Progenitor cell of endocrine pancreas (in vitro differentiated cells): Measurements from ENCODE around the gene SLC20A1. TPM values are rescaled to one million over a fixed set of nuclear protein-coding genes. Genes with fewer than 3 reads are reported as not detected.
A peak's percentile ranks its signal among the peaks of the same experiment; 100 is the strongest.

ENCODE experiments used
- DNase-seq: peaks from one replicate; pipeline ENCODE4 v3.0.0; 2021; ENCODE audit warnings: low spot score; ENCODE audit not compliant: unreplicated experiment
- H3K27ac Mint-ChIP-seq: 2 replicates; pipeline ENCODE4 v1.8.0; 2021; ENCODE audit warnings: mild to moderate bottlenecking, moderate library complexity, mixed read lengths
- H3K27me3 Mint-ChIP-seq: 2 replicates; pipeline ENCODE4 v1.8.0; 2021; ENCODE audit warnings: mixed read lengths
- H3K36me3 Mint-ChIP-seq: 2 replicates; pipeline ENCODE4 v1.8.0; 2022; ENCODE audit warnings: mixed read lengths; ENCODE audit not compliant: insufficient read depth
- H3K4me1 Mint-ChIP-seq: 2 replicates; pipeline ENCODE4 v1.8.0; 2021; ENCODE audit warnings: low read depth, mixed read lengths
- H3K4me3 Mint-ChIP-seq: 2 replicates; pipeline ENCODE4 v1.8.0; 2021; ENCODE audit warnings: low read depth, mild to moderate bottlenecking, moderate library complexity, mixed read lengths
- H3K9me3 Mint-ChIP-seq: 2 replicates; pipeline ENCODE4 v1.8.0; 2021; ENCODE audit warnings: low read depth, mixed read lengths
- total RNA-seq: library from RNA; stranded (reverse); gene quantifications from 2 replicates; pipeline ENCODE4 v1.2.1, GENCODE V29; 2021
- TF ChIP-seq, protein P1 (sequence below): fragments of 200-600 bp; sonication (generic); IDR thresholded peaks from one replicate; pipeline ENCODE4 v1.5.0; 2021; ENCODE audit warnings: antibody characterized with exemption, mild to moderate bottlenecking; ENCODE audit not compliant: unreplicated experiment

Gene SLC20A1
- total RNA-seq, 1 donor from 2014 or later: 56.0 TPM

DNA sequence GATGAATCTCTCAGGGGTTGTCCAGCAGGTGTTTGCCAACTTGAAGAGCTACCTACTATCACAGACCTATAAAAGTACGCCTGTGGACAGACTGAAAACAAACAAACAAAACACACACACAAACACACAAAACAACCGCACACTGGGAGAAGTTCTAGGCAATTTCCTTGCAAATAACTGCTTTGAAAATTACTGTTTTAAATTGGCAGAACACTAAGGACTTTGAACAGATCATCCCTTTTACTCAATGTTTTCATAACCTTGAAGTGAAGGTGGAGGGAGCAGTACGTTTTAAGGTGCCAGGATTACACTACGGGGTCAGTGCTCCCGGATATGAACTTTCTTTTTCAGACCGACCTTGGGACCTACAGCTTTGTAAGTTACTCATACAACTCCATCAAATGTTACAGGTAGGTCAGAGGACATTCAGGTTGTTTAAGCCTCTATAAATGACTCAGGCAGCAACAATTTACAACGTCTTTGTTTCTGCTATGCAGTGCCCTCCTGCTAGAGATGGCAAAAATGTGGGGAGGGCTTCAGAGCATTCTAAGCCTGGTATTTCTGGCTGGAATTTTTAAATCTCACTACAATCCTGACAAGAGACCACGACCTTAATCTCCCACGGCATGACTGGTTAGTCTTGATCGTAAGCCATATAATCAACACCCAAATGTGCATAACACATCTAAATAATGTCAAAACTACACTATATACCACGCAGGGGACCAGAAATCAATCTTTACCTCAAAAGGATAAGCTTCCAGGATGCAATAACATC lies 1.4 kb upstream of the SLC20A1 start:
- Mint-ChIP-seq H3K36me3 (peaks cover 10% of the 10 kb centered on the region), H3K9me3 (no peaks in the 10 kb centered on the region), H3K4me1 (peaks cover 10% of the 10 kb centered on the region), H3K27ac (peak overlapping the region; percentile 47), H3K4me3 (peak overlapping the region; percentile 71), H3K27me3 (peaks cover 38% of the 10 kb centered on the region)
- no peak for DNase-seq
- TF ChIP-seq, protein P1, sequence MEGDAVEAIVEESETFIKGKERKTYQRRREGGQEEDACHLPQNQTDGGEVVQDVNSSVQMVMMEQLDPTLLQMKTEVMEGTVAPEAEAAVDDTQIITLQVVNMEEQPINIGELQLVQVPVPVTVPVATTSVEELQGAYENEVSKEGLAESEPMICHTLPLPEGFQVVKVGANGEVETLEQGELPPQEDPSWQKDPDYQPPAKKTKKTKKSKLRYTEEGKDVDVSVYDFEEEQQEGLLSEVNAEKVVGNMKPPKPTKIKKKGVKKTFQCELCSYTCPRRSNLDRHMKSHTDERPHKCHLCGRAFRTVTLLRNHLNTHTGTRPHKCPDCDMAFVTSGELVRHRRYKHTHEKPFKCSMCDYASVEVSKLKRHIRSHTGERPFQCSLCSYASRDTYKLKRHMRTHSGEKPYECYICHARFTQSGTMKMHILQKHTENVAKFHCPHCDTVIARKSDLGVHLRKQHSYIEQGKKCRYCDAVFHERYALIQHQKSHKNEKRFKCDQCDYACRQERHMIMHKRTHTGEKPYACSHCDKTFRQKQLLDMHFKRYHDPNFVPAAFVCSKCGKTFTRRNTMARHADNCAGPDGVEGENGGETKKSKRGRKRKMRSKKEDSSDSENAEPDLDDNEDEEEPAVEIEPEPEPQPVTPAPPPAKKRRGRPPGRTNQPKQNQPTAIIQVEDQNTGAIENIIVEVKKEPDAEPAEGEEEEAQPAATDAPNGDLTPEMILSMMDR: no peak

DNA sequence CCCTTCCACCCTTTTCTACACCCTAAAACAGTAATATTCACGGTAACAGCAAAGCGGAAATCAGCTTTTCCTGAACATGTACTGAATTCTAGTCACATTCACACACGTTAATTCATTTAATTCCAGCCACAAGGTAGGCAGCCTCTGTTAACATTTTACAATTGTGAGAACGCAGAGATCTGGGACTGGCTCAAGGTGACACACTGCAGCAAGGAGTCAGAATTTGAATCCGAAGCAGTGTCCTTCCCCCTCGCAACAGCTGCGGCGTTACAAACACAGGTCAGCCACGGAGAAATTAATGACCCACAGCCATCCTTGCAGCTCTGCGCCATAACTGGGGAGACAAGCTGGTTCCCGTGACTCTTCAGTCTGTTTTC lies 818 bp upstream of the SLC20A1 start:
- Mint-ChIP-seq H3K27ac (peak overlapping the region; percentile 42), H3K27me3 (peaks cover 38% of the 10 kb centered on the region), H3K4me1 (peaks cover 10% of the 10 kb centered on the region), H3K9me3 (no peaks in the 10 kb centered on the region), H3K36me3 (peaks cover 11% of the 10 kb centered on the region), H3K4me3 (peak overlapping the region; percentile 71)
- DNase-seq: no peak
- TF ChIP-seq, protein P1: no peak

DNA sequence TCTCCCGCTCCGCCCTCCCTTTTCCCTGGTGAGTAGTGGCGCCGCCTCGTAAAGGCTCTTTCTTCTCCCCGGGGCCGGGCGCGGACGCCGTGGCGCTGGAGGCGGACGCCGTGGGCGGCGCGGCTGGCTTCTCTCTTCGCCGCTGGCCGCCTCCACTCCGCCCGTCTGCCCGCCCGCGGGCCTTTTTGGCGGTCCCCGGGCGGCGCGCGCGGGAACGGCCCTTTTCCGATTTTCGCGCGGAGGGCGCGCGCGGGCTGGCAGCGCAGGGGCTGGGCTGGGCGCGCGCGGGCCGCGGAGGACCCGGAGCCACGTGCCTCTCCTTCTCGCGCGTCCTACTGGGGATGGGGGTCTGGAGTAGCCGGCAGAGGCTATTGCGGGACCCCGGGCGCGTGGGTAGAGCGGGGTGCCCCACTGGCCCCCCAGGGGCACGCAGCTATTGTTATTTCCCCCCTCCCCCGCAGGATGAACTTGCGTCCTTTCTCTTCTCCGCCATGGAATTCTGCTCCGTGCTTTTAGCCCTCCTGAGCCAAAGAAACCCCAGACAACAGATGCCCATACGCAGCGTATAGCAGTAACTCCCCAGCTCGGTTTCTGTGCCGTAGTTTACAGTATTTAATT lies 472 bp downstream of the SLC20A1 start:
- TF ChIP-seq, protein P1: no peak
- Mint-ChIP-seq H3K4me3 (peak overlapping the region; percentile 83), H3K4me1 (peaks cover 10% of the 10 kb centered on the region), H3K27me3 (peaks cover 29% of the 10 kb centered on the region), H3K36me3 (peaks cover 18% of the 10 kb centered on the region), H3K9me3 (no peaks in the 10 kb centered on the region), H3K27ac (peak overlapping the region; percentile 88)
- DNase-seq: peak; percentile 30

DNA sequence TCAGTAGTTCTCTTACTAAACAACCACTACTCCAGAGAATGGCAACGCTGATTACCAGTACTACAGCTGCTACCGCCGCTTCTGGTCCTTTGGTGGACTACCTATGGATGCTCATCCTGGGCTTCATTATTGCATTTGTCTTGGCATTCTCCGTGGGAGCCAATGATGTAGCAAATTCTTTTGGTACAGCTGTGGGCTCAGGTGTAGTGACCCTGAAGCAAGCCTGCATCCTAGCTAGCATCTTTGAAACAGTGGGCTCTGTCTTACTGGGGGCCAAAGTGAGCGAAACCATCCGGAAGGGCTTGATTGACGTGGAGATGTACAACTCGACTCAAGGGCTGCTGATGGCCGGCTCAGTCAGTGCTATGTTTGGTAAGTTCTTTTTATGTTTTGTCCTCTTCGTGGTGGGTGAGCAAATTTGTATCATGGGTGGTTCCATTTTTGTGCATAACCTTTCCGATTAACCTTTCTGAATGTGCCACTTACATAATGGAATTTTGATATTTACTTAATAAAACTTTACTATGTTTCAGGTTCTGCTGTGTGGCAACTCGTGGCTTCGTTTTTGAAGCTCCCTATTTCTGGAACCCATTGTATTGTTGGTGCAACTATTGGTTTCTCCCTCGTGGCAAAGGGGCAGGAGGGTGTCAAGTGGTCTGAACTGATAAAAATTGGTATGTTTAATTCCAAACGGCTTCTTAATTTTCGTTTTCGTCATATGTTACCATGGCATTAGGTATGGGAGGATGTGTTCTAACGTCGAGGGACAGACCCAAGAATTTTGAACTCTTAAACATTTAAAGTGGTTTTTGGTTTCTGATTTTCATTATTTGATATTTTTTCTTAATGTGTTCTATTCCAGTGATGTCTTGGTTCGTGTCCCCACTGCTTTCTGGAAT lies 1.3 kb downstream of the SLC20A1 start:
- no peak for DNase-seq
- Mint-ChIP-seq H3K4me3 (peak overlapping the region; percentile 83), H3K27ac (peak overlapping the region; percentile 76), H3K36me3 (peaks cover 23% of the 10 kb centered on the region), H3K9me3 (no peaks in the 10 kb centered on the region), H3K27me3 (peaks cover 25% of the 10 kb centered on the region), H3K4me1 (peaks cover 13% of the 10 kb centered on the region)
- TF ChIP-seq, protein P1: no peak

DNA sequence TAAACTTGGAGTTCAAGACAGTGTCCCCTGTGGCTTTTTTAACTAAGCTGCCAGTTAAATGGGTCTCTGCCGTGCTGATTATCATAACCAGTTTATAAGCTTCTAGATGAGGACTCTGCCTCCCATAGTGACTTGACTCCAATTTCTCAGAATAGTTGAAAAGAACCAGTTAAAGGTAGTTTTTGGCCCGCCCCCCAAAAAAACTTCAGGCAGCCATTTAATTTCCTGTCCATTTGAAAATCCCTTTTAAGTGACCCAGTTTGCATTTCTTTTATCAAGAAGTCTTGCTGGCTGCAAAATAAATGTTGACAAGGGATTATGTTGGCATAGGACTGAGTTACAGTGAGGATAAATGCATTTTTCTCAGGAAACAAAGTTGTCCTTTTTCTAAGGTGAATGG lies 2.3 kb downstream of the SLC20A1 start:
- H3K4me1 Mint-ChIP-seq: peaks cover 14% of the 10 kb centered on the region
- H3K27ac Mint-ChIP-seq: no peak overlapping the region
- H3K27me3 Mint-ChIP-seq: peaks cover 19% of the 10 kb centered on the region
- H3K36me3 Mint-ChIP-seq: peaks cover 28% of the 10 kb centered on the region
- H3K4me3 Mint-ChIP-seq: peak overlapping the region; percentile 83
- no peak for DNase-seq
- TF ChIP-seq, protein P1: no peak
- no peaks in the 10 kb centered on the region for H3K9me3 Mint-ChIP-seq
